ENCODE data around the gene PDE4D.

Gene PDE4D

DNA sequence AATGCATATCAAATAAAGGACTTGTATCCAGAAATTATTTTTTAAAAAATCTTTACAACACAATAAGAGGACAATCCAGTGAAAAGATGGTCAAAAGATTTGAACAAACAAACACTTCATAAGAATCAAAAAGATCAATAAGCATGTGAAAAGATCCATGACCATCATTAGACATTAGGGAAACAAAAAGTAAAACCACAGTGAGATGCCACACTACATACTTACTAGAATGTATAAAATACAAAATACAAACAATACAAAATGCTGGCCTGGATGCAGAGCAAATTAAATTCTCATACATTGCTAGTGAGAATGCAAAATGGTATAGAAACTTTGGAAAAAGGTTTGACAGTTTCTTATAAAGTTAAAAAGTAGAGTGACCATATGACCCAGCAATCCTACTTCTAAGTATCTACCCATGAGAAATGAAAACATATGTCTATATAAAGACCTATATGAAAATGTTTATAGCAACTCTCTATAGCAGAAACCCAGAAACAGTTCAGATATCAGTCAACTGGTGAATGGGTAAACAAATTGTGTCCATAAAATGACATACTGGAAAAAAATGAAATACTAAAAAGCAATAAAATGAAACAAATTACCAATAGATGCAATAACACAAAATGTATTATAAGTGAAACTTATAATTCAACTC lies 884.6 kb downstream of the PDE4D start:
- no peak overlapping the region for H3K27ac ChIP-seq
- H3K27me3 ChIP-seq = no peaks in the 10 kb centered on the region
- peaks cover 16 to 31% (median 21%) of the 10 kb centered on the region in 11 experiments; a peak in 18 of 22 replicates for H3K9me3 ChIP-seq (replicated peaks in 1 of 11)
- H3K36me3 ChIP-seq = peaks cover 0 to 7% (median 0%) of the 10 kb centered on the region in 11 experiments; a peak in 4 of 22 replicates
- TF ChIP-seq Cebpa-rat (IDR thresholded peaks at IDR 0.05) = no peak
- no peak overlapping the region for H3K4me3 ChIP-seq
- H3K9ac ChIP-seq = no peak overlapping the region; a peak in 1 of 22 replicates
- H4K20me1 ChIP-seq = peaks cover 0 to 70% (median 39%) of the 10 kb centered on the region in 11 experiments; a peak in 14 of 22 replicates
- no peak overlapping the region for H3K4me2 ChIP-seq
- 0 out of 20 replicates have a peak, but pooled peaks cover 0 to 5% (median 0%) of the 10 kb centered on the region in 10 experiments for H3K4me1 ChIP-seq

DNA sequence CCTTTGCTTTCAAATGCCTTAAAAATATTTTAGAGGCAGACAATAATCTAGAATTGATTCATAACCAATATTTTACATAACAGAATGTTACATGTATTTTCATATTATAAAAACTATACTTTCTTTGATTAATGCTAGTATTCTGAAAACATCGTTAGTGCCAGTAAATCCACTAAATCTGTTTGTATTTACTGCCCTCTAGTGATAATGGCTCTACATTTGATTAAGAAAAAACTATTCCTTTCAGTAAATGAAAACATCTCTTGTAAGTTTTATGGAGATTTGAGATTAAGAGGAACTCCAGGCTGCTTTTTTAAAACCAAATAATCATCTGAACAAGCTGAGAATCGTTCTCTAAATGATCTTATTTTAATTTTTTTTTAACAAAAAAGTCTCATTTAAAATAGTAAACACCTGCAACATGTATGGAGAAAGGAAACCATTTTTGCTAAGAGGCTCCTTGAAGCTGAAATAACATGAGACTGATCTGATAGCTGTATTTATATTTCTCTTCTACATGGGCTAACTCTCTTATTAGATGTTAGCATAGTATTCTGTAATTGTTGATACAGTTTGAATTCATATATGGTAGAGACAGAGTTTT lies 886.0 kb downstream of the PDE4D start:
- H3K9me3 ChIP-seq (replicated peaks in 1 of 11) = peaks cover 15 to 22% (median 20%) of the 10 kb centered on the region in 11 experiments; a peak in 18 of 22 replicates
- H3K36me3 ChIP-seq = peaks cover 0 to 7% (median 0%) of the 10 kb centered on the region in 11 experiments; a peak in 4 of 22 replicates
- H3K27ac ChIP-seq = no peak overlapping the region
- no peak overlapping the region for H3K4me2 ChIP-seq
- no peak for TF ChIP-seq Cebpa-rat (IDR thresholded peaks at IDR 0.05)
- H3K4me3 ChIP-seq = no peak overlapping the region
- 0 out of 20 replicates have a peak, but pooled peaks cover 0 to 5% (median 0%) of the 10 kb centered on the region in 10 experiments for H3K4me1 ChIP-seq
- H3K9ac ChIP-seq = no peak overlapping the region
- H4K20me1 ChIP-seq = peaks cover 6 to 84% (median 40%) of the 10 kb centered on the region in 11 experiments; a peak in 17 of 22 replicates
- H3K27me3 ChIP-seq = no peaks in the 10 kb centered on the region

DNA sequence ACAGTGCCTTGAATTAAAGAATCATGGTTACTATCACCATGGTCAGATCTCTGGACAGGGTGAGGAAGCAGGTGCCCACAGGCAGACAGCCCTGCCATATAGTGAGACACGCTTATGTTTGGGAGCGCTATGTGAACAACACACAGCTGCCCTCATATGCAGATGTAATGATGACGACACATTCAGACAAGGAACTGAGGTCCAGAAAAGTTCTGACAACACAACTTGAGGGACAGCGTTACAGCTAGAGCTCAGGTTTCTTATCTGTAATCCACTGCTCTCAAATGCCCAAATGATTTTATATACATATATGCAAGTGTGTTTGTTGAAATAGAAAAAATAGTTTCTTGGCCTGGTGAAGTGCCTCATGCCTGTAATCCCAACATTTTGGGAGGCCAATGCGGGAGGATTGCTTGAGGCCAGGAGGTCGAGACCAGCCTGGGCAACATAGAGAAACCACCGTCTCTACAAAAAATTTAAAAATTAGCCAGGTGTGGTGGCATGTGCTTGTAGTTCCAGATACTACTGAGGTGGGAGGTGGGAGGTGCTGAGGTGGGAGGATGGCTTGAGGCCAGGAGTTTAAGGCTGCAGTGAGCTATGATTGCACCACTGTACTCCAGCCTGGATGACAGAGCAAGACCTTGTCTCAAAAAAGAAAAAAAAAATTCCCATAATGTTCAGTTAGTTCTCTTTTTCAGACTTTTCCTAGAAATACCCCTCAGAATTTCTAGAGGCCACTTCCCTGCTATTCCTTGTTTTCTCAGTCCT lies 887.4 kb downstream of the PDE4D start:
- H3K4me2 ChIP-seq = no peak overlapping the region
- peaks cover 0 to 7% (median 0%) of the 10 kb centered on the region in 11 experiments; a peak in 4 of 22 replicates for H3K36me3 ChIP-seq
- peaks cover 9 to 98% (median 45%) of the 10 kb centered on the region in 11 experiments; a peak in 18 of 22 replicates for H4K20me1 ChIP-seq
- no peaks in the 10 kb centered on the region for H3K27me3 ChIP-seq
- TF ChIP-seq Cebpa-rat (IDR thresholded peaks at IDR 0.05) = no peak
- no peak overlapping the region for H3K9ac ChIP-seq
- no peak overlapping the region for H3K27ac ChIP-seq
- H3K4me1 ChIP-seq = 0 out of 20 replicates have a peak, but pooled peaks cover 0 to 5% (median 0%) of the 10 kb centered on the region in 10 experiments
- H3K9me3 ChIP-seq (replicated peaks in 1 of 11) = peaks cover 5 to 8% (median 8%) of the 10 kb centered on the region in 11 experiments; a peak in 16 of 22 replicates
- no peak overlapping the region for H3K4me3 ChIP-seq

DNA sequence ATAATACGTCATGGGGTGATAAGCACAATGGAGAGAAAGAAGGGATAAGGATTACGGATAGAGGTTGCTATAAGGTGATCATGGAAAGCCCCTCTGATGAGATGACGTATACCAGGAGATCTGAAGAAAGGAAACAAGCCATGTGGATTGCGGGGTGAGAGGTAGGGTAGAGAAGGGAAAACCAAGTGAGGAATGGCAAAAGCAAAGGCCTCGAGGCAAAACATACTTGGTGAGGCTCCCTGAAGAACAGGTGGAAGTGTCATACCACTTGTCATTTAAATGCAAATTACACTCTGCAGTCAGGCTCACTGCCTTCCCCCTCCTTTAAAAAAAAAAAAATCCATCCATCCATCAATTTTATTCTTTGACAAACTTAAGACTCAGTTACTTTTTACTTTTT lies 889.9 kb downstream of the PDE4D start:
- Histone ChIP-seq H3K9ac (no peak overlapping the region), H3K36me3 (peaks cover 0 to 4% (median 0%) of the 10 kb centered on the region in 11 experiments; a peak in 2 of 22 replicates), H3K4me3 (no peak overlapping the region), H3K4me1 (0 out of 20 replicates have a peak, but pooled peaks cover 0 to 5% (median 0%) of the 10 kb centered on the region in 10 experiments), H3K27ac (no peak overlapping the region), H3K27me3 (no peaks in the 10 kb centered on the region), H4K20me1 (peaks cover 9 to 92% (median 45%) of the 10 kb centered on the region in 11 experiments; a peak in 18 of 22 replicates), H3K4me2 (no peak overlapping the region), H3K9me3 (replicated peaks in 1 of 11) (peaks cover 0 to 3% (median 0%) of the 10 kb centered on the region in 11 experiments; a peak in 1 of 22 replicates)
- TF ChIP-seq Cebpa-rat (IDR thresholded peaks at IDR 0.05) = no peak

DNA sequence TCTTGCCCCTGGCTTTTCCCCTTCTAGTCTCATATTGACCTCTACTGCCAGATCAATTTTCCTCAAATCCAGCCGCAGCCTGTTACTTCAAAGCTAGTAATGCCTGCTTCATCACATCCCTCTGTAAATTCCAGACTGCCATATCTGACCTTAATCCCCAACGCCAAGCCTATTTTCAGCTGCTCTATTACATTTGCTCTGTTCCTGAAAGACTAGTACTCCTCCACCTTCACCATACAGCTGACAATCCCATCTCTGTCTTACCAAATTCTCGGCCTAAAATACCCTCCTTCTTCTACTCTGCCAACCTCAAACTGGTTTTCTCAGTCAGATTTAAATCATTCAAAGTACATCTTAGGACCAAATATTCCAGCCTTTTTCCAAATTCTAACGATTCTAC lies 890.4 kb downstream of the PDE4D start:
- peaks cover 9 to 90% (median 42%) of the 10 kb centered on the region in 11 experiments; a peak in 18 of 22 replicates for H4K20me1 ChIP-seq
- H3K4me3 ChIP-seq = no peak overlapping the region
- no peak overlapping the region for H3K27ac ChIP-seq
- no peak for TF ChIP-seq Cebpa-rat (IDR thresholded peaks at IDR 0.05)
- H3K4me1 ChIP-seq = 0 out of 20 replicates have a peak, but pooled peaks cover 0 to 5% (median 0%) of the 10 kb centered on the region in 10 experiments
- H3K9me3 ChIP-seq (replicated peaks in 1 of 11) = peaks cover 0 to 3% (median 0%) of the 10 kb centered on the region in 11 experiments; a peak in 1 of 22 replicates
- no peak overlapping the region for H3K4me2 ChIP-seq
- H3K36me3 ChIP-seq = peaks cover 0 to 4% (median 0%) of the 10 kb centered on the region in 11 experiments; a peak in 2 of 22 replicates
- no peak overlapping the region for H3K9ac ChIP-seq
- H3K27me3 ChIP-seq = no peaks in the 10 kb centered on the region

DNA sequence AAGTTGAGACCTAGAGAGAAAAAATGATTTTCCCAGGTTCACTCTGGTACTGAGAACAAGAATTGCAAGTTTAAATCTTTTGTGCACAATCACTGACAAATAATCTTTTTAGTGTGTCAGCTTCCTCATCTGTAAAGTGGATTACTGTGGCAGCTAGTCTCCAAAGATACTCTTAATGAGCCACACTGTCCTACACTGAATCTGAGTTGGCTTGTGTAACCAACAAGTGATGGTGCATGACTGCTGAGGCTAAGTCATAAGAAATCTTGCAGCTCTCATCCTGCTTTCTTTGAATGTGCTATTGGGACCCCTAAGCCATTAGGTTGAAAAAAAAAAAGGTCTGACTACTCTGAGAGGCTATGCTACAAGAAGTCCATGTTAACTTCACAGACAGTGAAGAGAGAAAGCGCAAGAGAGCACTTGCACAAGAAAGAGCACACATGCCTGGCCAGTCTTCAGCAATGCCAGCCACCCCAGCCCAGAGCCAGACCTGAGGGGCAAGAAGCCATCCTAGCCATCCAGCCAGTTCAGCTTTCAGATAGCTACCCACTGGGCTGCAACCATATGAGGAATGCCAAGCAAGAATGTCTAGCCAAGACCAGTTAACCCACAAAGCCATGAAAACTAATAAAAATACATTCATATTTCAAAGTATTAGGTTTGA lies 891.2 kb downstream of the PDE4D start:
- no peak overlapping the region for H3K4me3 ChIP-seq
- H3K9ac ChIP-seq = no peak overlapping the region
- no peaks in the 10 kb centered on the region for H3K27me3 ChIP-seq
- peaks cover 9 to 84% (median 40%) of the 10 kb centered on the region in 11 experiments; a peak in 19 of 22 replicates for H4K20me1 ChIP-seq
- H3K4me1 ChIP-seq = 0 out of 20 replicates have a peak, but pooled peaks cover 0 to 5% (median 0%) of the 10 kb centered on the region in 10 experiments
- H3K27ac ChIP-seq = no peak overlapping the region
- H3K4me2 ChIP-seq = no peak overlapping the region
- H3K36me3 ChIP-seq = peaks cover 0 to 4% (median 0%) of the 10 kb centered on the region in 11 experiments; a peak in 2 of 22 replicates
- H3K9me3 ChIP-seq (replicated peaks in 1 of 11) = peaks cover 0 to 3% (median 0%) of the 10 kb centered on the region in 11 experiments; a peak in 1 of 22 replicates
- TF ChIP-seq Cebpa-rat (IDR thresholded peaks at IDR 0.05) = no peak

DNA sequence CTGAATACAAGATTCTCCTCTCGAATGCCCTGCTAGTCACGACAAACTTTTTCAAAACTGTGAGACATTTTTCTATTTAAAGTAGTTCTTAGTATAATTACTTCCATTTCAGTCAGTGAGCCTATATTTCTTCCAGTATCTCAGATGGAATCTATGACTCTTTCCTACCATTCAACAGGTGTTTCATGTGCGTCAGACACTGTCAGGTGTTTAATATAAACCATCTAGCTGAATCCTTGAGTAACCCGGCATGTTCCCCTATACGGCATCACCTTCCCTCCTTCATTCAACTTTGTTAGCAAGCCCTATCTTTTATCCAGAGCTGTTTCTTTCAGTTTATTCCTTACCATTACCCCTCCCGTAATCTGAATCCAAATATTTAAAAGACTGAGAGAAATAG lies 891.8 kb downstream of the PDE4D start:
- peaks cover 0 to 3% (median 0%) of the 10 kb centered on the region in 11 experiments; a peak in 1 of 22 replicates for H3K9me3 ChIP-seq (replicated peaks in 1 of 11)
- H3K4me1 ChIP-seq = 0 out of 20 replicates have a peak, but pooled peaks cover 0 to 5% (median 0%) of the 10 kb centered on the region in 10 experiments
- no peak for TF ChIP-seq Cebpa-rat (IDR thresholded peaks at IDR 0.05)
- no peak overlapping the region for H3K27ac ChIP-seq
- no peak overlapping the region for H3K4me2 ChIP-seq
- H3K27me3 ChIP-seq = no peaks in the 10 kb centered on the region
- no peak overlapping the region for H3K4me3 ChIP-seq
- H3K36me3 ChIP-seq = peaks cover 0 to 4% (median 0%) of the 10 kb centered on the region in 11 experiments; a peak in 2 of 22 replicates
- no peak overlapping the region for H3K9ac ChIP-seq
- peaks cover 9 to 83% (median 38%) of the 10 kb centered on the region in 11 experiments; a peak in 19 of 22 replicates for H4K20me1 ChIP-seq

DNA sequence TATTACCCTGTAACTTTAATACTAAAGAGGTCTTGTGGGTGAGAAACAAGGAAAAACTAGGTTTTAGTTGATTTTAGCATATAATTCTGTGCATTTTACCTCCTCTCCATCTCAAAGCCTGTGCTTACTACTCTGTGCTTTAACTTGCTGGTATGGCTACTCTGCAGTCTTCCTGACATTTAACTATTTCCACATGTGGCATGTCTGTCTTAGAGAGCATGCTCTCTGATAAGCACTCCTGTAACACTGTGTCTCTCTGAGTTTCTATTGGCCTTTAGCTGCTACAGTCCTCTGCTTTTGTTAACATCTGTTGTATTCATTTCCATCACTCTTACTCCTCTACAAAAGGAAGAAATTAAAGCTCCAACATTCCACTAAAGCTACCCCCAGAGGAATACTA lies 892.4 kb downstream of the PDE4D start:
- Histone ChIP-seq H3K9ac (no peak overlapping the region), H3K36me3 (peaks cover 0 to 4% (median 0%) of the 10 kb centered on the region in 11 experiments; a peak in 2 of 22 replicates), H3K4me1 (no peaks in the 10 kb centered on the region), H4K20me1 (peaks cover 4 to 83% (median 34%) of the 10 kb centered on the region in 11 experiments; a peak in 19 of 22 replicates), H3K9me3 (replicated peaks in 1 of 11) (peaks cover 0 to 3% (median 0%) of the 10 kb centered on the region in 11 experiments; a peak in 1 of 22 replicates), H3K4me2 (no peak overlapping the region), H3K27ac (no peak overlapping the region), H3K4me3 (no peak overlapping the region), H3K27me3 (no peaks in the 10 kb centered on the region)
- no peak for TF ChIP-seq Cebpa-rat (IDR thresholded peaks at IDR 0.05)

Measured in BLaER1 treated with 17β-estradiol and CSF1 and Interleukin-3, amounts not matched to agents 10 nM and 100 nM (cell line).